T-cell (primary cell): ENCODE data around the gene SPHKAP. TPM values are rescaled to one million over a fixed set of nuclear protein-coding genes. Genes with fewer than 3 reads are reported as not detected.

Experiments used
- ATAC-seq, 4 experiments: fragments of 200-7000 bp in 3 of 4; fragments of 150-1000 bp in 1 of 4; cut with Tn5 transposase; replicated peaks in 1 of 4; 1 replicate in 3 of 4; 2 replicates in 1 of 4; pipeline ENCODE4 v1.10.0; 2021; ENCODE audit warnings: moderate library complexity in 3 of 4, mild to moderate bottlenecking in 2 of 4, moderate number of reproducible peaks in 1 of 4
- CTCF ChIA-PET, 2 donors: fragments of 300-600 bp; sonication (Branson Sonifier 250); formaldehyde crosslinking; loops; one replicate each; lab custom pipeline; 2022; ENCODE audit warnings: antibody characterized with exemption in 2 of 2; lab: Charles Lee
- POLR2A ChIA-PET, 2 donors: fragments of 300-600 bp; sonication (Branson Sonifier 250); formaldehyde crosslinking; loops; one replicate each; lab custom pipeline; 2022; ENCODE audit warnings: antibody characterized with exemption in 2 of 2; lab: Charles Lee
- DNase-seq, 35 experiments: peaks; one replicate each; pipeline versions ENCODE4 v3.0.0 to v3.0.0-alpha.2; 2013 to 2023
- H3K27ac ChIP-seq: one replicate; pipeline ENCODE4 v1.5.1; 2013; ENCODE audit warnings: low read length
- H3K27me3 ChIP-seq, 2 experiments: replicated peaks in 1 of 2; 1 replicate in 1 of 2; 2 replicates in 1 of 2; pipeline versions ENCODE4 v1.6.1 to v1.7.0; 2013; ENCODE audit warnings: low read length in 1 of 2, mixed read lengths in 1 of 2; ENCODE audit not compliant: control insufficient read depth in 2 of 2, insufficient read depth in 2 of 2; ENCODE audit errors: extremely low read depth in 1 of 2
- H3K36me3 ChIP-seq, 2 donors: 1 replicate in 1 of 2; 2 replicates in 1 of 2; pipeline versions ENCODE4 v1.6.1 to v1.7.0; 2013; ENCODE audit warnings: low read length in 1 of 2; ENCODE audit not compliant: control insufficient read depth in 2 of 2, insufficient read depth in 1 of 2; ENCODE audit errors: extremely low read depth in 1 of 2
- H3K4me1 ChIP-seq, 2 experiments: 1 replicate in 1 of 2; 2 replicates in 1 of 2; pipeline versions ENCODE4 v1.6.1 to v1.7.0; 2013; ENCODE audit warnings: low read length in 2 of 2, mixed read lengths in 1 of 2; ENCODE audit not compliant: insufficient read depth in 2 of 2, control insufficient read depth in 1 of 2; ENCODE audit errors: extremely low read depth in 1 of 2
- H3K4me3 ChIP-seq, 2 donors: 1 replicate in 1 of 2; 2 replicates in 1 of 2; pipeline versions ENCODE4 v1.5.1 to v1.7.0; 2013; ENCODE audit warnings: mild to moderate bottlenecking in 2 of 2, low read length in 1 of 2, moderate library complexity in 1 of 2; ENCODE audit not compliant: control insufficient read depth in 1 of 2; ENCODE audit errors: extremely low read depth in 1 of 2
- H3K9me3 ChIP-seq: 2 replicates; pipeline ENCODE4 v1.7.0; 2013
- H3K27ac Mint-ChIP-seq, 2 donors: one replicate each; pipeline ENCODE4 v1.8.0; 2020 to 2021; ENCODE audit warnings: mild to moderate bottlenecking in 2 of 2, mixed read lengths in 2 of 2
- H3K27me3 Mint-ChIP-seq, 2 donors: one replicate each; pipeline ENCODE4 v1.8.0; 2021 to 2022; ENCODE audit warnings: mixed read lengths in 2 of 2
- H3K36me3 Mint-ChIP-seq: one replicate; pipeline ENCODE4 v1.8.0; 2021; ENCODE audit warnings: mixed read lengths
- H3K4me1 Mint-ChIP-seq, 3 donors: one replicate each; pipeline ENCODE4 v1.8.0; 2020 to 2022; ENCODE audit warnings: mixed read lengths in 3 of 3, mild to moderate bottlenecking in 1 of 3
- H3K4me3 Mint-ChIP-seq, 3 donors: one replicate each; pipeline ENCODE4 v1.8.0; 2020 to 2022; ENCODE audit warnings: mild to moderate bottlenecking in 3 of 3, mixed read lengths in 3 of 3, moderate library complexity in 3 of 3
- H3K9me3 Mint-ChIP-seq, 3 donors: one replicate each; pipeline ENCODE4 v1.8.0; 2020 to 2022; ENCODE audit warnings: mixed read lengths in 3 of 3
- WGBS: methylation state at CpG from one replicate; pipeline ENCODE4 v1.1.5; 2013; ENCODE audit warnings: missing lambda C conversion rate; ENCODE audit not compliant: insufficient coverage; 5-methylcytosine and 5-hydroxymethylcytosine counted together
- total RNA-seq, 35 experiments: library from RNA in 6 of 35; stranded (reverse) in 6 of 35; fragments of 120-200 nt in 1 of 35; gene quantifications; one replicate each; pipeline versions ENCODE4 v1.2.1 to v1.2.4 and lab custom pipeline; 2013 to 2026

SPHKAP gene
- total RNA-seq, 5 donors from 2014 or later (not counting 1 experiment from before 2014, with no cell fraction given) = not detected

- Mint-ChIP-seq H3K4me3 (no peak overlapping the region), H3K27me3 (peaks cover 6 to 15% of the 10 kb centered on the region in 2 donors), H3K36me3 (no peaks in the 10 kb centered on the region), H3K4me1 (no peaks in the 10 kb centered on the region), H3K9me3 (peaks cover 9 to 10% (median 9%) of the 10 kb centered on the region in 3 donors), H3K27ac (no peak overlapping the region)
- Histone ChIP-seq H3K27ac (no peak overlapping the region), H3K36me3 (no peaks in the 10 kb centered on the region), H3K27me3 (peaks cover 0 to 18% of the 10 kb centered on the region in 2 experiments), H3K4me3 (no peak overlapping the region), H3K9me3 (no peaks in the 10 kb centered on the region), H3K4me1 (no peaks in the 10 kb centered on the region)
- POLR2A ChIA-PET = no interaction called here
- DNase-seq = no peak
- no peak for ATAC-seq
- WGBS = 19% methylated on average over 22 of the region's 43 CpGs
- CTCF ChIA-PET = no interaction called here
Observed at GRCh38 chr2:228180181-228181097, 1.0 kb downstream of the SPHKAP start.

GRCh38 chr2:228167290-228167689 is 14.2 kb downstream of the SPHKAP start:
- Histone ChIP-seq H3K4me3 (no peak overlapping the region), H3K9me3 (no peaks in the 10 kb centered on the region), H3K4me1 (no peaks in the 10 kb centered on the region), H3K27ac (no peak overlapping the region), H3K36me3 (no peaks in the 10 kb centered on the region), H3K27me3 (no peaks in the 10 kb centered on the region)
- no peak overlapping the region for H3K4me3 Mint-ChIP-seq
- no peak overlapping the region for H3K27ac Mint-ChIP-seq
- DNase-seq (no peak), ATAC-seq (no peak)
- H3K4me1 Mint-ChIP-seq = no peaks in the 10 kb centered on the region
- POLR2A ChIA-PET = no interaction called here
- no CpG with 5 or more reads among the region's 4 CpGs for WGBS
- H3K9me3 Mint-ChIP-seq = peaks cover 3 to 10% (median 6%) of the 10 kb centered on the region in 3 donors
- H3K36me3 Mint-ChIP-seq = no peaks in the 10 kb centered on the region
- CTCF ChIA-PET = no interaction called here
- H3K27me3 Mint-ChIP-seq = no peaks in the 10 kb centered on the region

- CTCF ChIA-PET = no interaction called here
- H3K9me3 Mint-ChIP-seq = peaks cover 6 to 14% (median 7%) of the 10 kb centered on the region in 3 donors
- no peak overlapping the region for H3K4me3 ChIP-seq
- H3K4me1 ChIP-seq = no peaks in the 10 kb centered on the region
- H3K27me3 ChIP-seq = no peaks in the 10 kb centered on the region
- DNase-seq = no peak
- 82% methylated on average over 1 of the region's 3 CpGs for WGBS
- no peaks in the 10 kb centered on the region for H3K4me1 Mint-ChIP-seq
- no peaks in the 10 kb centered on the region for H3K27me3 Mint-ChIP-seq
- no peaks in the 10 kb centered on the region for H3K36me3 ChIP-seq
- no peaks in the 10 kb centered on the region for H3K9me3 ChIP-seq
- H3K4me3 Mint-ChIP-seq = no peak overlapping the region
- POLR2A ChIA-PET = no interaction called here
- H3K27ac ChIP-seq = no peak overlapping the region
- no peak for ATAC-seq
- no peaks in the 10 kb centered on the region for H3K36me3 Mint-ChIP-seq
- H3K27ac Mint-ChIP-seq = no peak overlapping the region
Observed at GRCh38 chr2:228164718-228165117, 16.8 kb downstream of the SPHKAP start.

GRCh38 chr2:228157841-228158240 is 23.6 kb downstream of the SPHKAP start:
- Histone ChIP-seq H3K36me3 (no peaks in the 10 kb centered on the region), H3K27ac (no peak overlapping the region), H3K4me3 (no peak overlapping the region), H3K27me3 (no peaks in the 10 kb centered on the region), H3K9me3 (no peaks in the 10 kb centered on the region), H3K4me1 (no peaks in the 10 kb centered on the region)
- no peak for ATAC-seq
- Mint-ChIP-seq H3K27me3 (peaks cover 0 to 2% of the 10 kb centered on the region in 2 donors), H3K36me3 (no peaks in the 10 kb centered on the region), H3K4me1 (no peaks in the 10 kb centered on the region), H3K9me3 (peaks cover 2 to 21% (median 17%) of the 10 kb centered on the region in 3 donors), H3K4me3 (no peak overlapping the region), H3K27ac (no peak overlapping the region)
- ChIA-PET CTCF (interaction anchor here in 1 of 2 donors (0.6 kb wide), 1 partner anchor 519 kb away, joined by 7 read pairs; no protein-coding TSS in a partner anchor), POLR2A (no interaction called here)
- no peak for DNase-seq

GRCh38 chr2:228144961-228145360 is 36.5 kb downstream of the SPHKAP start:
- ATAC-seq (no peak), DNase-seq (no peak)
- no peaks in the 10 kb centered on the region for H3K4me1 Mint-ChIP-seq
- no peaks in the 10 kb centered on the region for H3K36me3 Mint-ChIP-seq
- CTCF ChIA-PET = no interaction called here
- H3K27me3 Mint-ChIP-seq = no peaks in the 10 kb centered on the region
- POLR2A ChIA-PET = no interaction called here
- no CpG with 5 or more reads among the region's 4 CpGs for WGBS
- Histone ChIP-seq H3K27me3 (no peaks in the 10 kb centered on the region), H3K4me1 (no peaks in the 10 kb centered on the region), H3K36me3 (no peaks in the 10 kb centered on the region), H3K4me3 (no peak overlapping the region), H3K27ac (no peak overlapping the region), H3K9me3 (no peaks in the 10 kb centered on the region)
- H3K27ac Mint-ChIP-seq = no peak overlapping the region
- H3K4me3 Mint-ChIP-seq = no peak overlapping the region
- H3K9me3 Mint-ChIP-seq = peaks cover 8 to 23% (median 23%) of the 10 kb centered on the region in 3 donors

- H3K27ac Mint-ChIP-seq = no peak overlapping the region
- H3K9me3 Mint-ChIP-seq = peaks cover 15 to 20% (median 15%) of the 10 kb centered on the region in 3 donors
- H3K36me3 Mint-ChIP-seq = no peaks in the 10 kb centered on the region
- Histone ChIP-seq H3K36me3 (no peaks in the 10 kb centered on the region), H3K27ac (no peak overlapping the region), H3K4me1 (no peaks in the 10 kb centered on the region), H3K4me3 (no peak overlapping the region), H3K27me3 (no peaks in the 10 kb centered on the region), H3K9me3 (no peaks in the 10 kb centered on the region)
- POLR2A ChIA-PET = no interaction called here
- no peak for DNase-seq
- WGBS = no CpG with 5 or more reads among the region's 3 CpGs
- H3K4me1 Mint-ChIP-seq = no peaks in the 10 kb centered on the region
- ATAC-seq = no peak
- no peak overlapping the region for H3K4me3 Mint-ChIP-seq
- CTCF ChIA-PET = no interaction called here
- H3K27me3 Mint-ChIP-seq = no peaks in the 10 kb centered on the region
Observed at GRCh38 chr2:228140934-228141528, 40.5 kb downstream of the SPHKAP start.
